ENCODE measurements around the gene ADGRA1.

- no peak for TF ChIP-seq ZNF571 (tag by site-specific recombination; IDR thresholded peaks at IDR 0.05)
- TF ChIP-seq HOXD13 (CRISPR knock-in tag; IDR thresholded peaks at IDR 0.05; ENCODE audit: borderline replicate concordance), result no peak
- TF ChIP-seq CTCF (tag by site-specific recombination; IDR thresholded peaks at IDR 0.05), result no peak
- TF ChIP-seq YY1 (tag by site-specific recombination; IDR thresholded peaks at IDR 0.05), result no peak
These were observed 4.9 kb upstream of the ADGRA1 start for GRCh38 chr10:133082685-133083421.
